HCT116 (cell line): Measurements from ENCODE around the gene GNA12. TPM values are rescaled to one million over a fixed set of nuclear protein-coding genes. Genes with fewer than 3 reads are reported as not detected.

Experiments
- ATAC-seq: fragments of 200-7000 bp; cut with Tn5 transposase; 2 replicates; pipeline ENCODE4 v1.9.1; 2020; ENCODE audit warnings: mild to moderate bottlenecking, moderate library complexity
- BruUV-seq: library from RNA; stranded (reverse); fragments of 400-500 nt; replicated peaks from 2 replicates; lab custom pipeline; 2021; lab: Mats Ljungman, UMichigan
- CTCF ChIA-PET: fragments of 300-600 bp; sonication (Branson Sonifier 250); formaldehyde crosslinking; loops from one replicate; lab custom pipeline; 2021; ENCODE audit warnings: antibody characterized with exemption; lab: Charles Lee
- POLR2A ChIA-PET: fragments of 300-600, 350-600 bp; sonication (Branson Sonifier 250); formaldehyde crosslinking; loops from one replicate; lab custom pipeline; 2021; ENCODE audit warnings: antibody characterized with exemption; lab: Charles Lee
- RAD21 ChIA-PET, 2 experiments: fragments of 300-600 bp; sonication (Branson Sonifier 250); formaldehyde crosslinking; loops; one replicate each; lab custom pipeline; 2023; ENCODE audit warnings: low total read pairs in 2 of 2; ENCODE audit not compliant: uncharacterized antibody in 2 of 2, unreplicated experiment in 2 of 2, low non-redundant PET in 1 of 2; lab: Charles Lee
- DNase-seq: peaks from one replicate; pipeline ENCODE4 v3.0.0-alpha.2; 2010; ENCODE audit warnings: low read depth, low spot score
- H2AFZ ChIP-seq: fragments of 200-600 bp; shearing (Covaris generic), sonication (generic); 2 replicates; pipeline ENCODE4 v1.6.1; 2017; ENCODE audit warnings: low read depth, mixed run types, mixed read lengths, antibody characterized with exemption, low read length; ENCODE audit not compliant: poor library complexity, severe bottlenecking
- H3K27ac ChIP-seq: 2 replicates; pipeline ENCODE4 v1.5.1; 2012; ENCODE audit warnings: low read depth, low read length
- H3K27me3 ChIP-seq: fragments of 200-600 bp; sonication (generic); 2 replicates; pipeline ENCODE4 v1.6.1; 2016; ENCODE audit warnings: mixed run types, low read length, mixed read lengths; ENCODE audit not compliant: insufficient read depth
- H3K36me3 ChIP-seq, 2 experiments: fragments of 200-500 bp in 1 of 2; fragments of 200-600 bp in 1 of 2; sonication (Bioruptor generic) in 1 of 2; sonication (generic) in 1 of 2; 2 replicates each; pipeline versions ENCODE4 v1.5.1 to v1.6.1; 2014 to 2016; ENCODE audit warnings: low read length in 2 of 2, inconsistent platforms in 1 of 2, mixed read lengths in 1 of 2, mixed run types in 1 of 2; ENCODE audit not compliant: insufficient read depth in 2 of 2, control insufficient read depth in 1 of 2
- H3K4me1 ChIP-seq, 2 experiments: fragments of 200-600 bp in 1 of 2; sonication (generic) in 1 of 2; 2 replicates each; pipeline versions ENCODE4 v1.5.1 to v1.6.1; 2012 to 2017; ENCODE audit warnings: low read length in 2 of 2, inconsistent platforms in 1 of 2, mild to moderate bottlenecking in 1 of 2, mixed read lengths in 1 of 2, mixed run types in 1 of 2, moderate library complexity in 1 of 2; ENCODE audit not compliant: insufficient read depth in 2 of 2, control insufficient read depth in 1 of 2
- H3K4me2 ChIP-seq: fragments of 200-600 bp; sonication (generic); 2 replicates; pipeline ENCODE4 v1.6.1; 2017; ENCODE audit warnings: mixed run types, low read length, mixed read lengths
- H3K4me3 ChIP-seq, 2 experiments: fragments of 200-600 bp in 1 of 2; sonication (generic) in 1 of 2; replicated peaks in 1 of 2; 2 replicates each; pipeline ENCODE4 v1.5.1; 2011 to 2016; ENCODE audit warnings: low read length in 2 of 2, control low read depth in 1 of 2, low read depth in 1 of 2, mild to moderate bottlenecking in 1 of 2, mixed read lengths in 1 of 2, mixed run types in 1 of 2
- H3K79me2 ChIP-seq: fragments of 200-600 bp; sonication (generic); 2 replicates; pipeline ENCODE4 v1.6.1; 2017; ENCODE audit warnings: mild to moderate bottlenecking, mixed run types, low read length, moderate library complexity, mixed read lengths; ENCODE audit not compliant: insufficient read depth
- H3K9ac ChIP-seq: fragments of 200-600 bp; sonication (generic); 2 replicates; pipeline ENCODE4 v1.6.1; 2016; ENCODE audit warnings: low read length, mixed read lengths
- H3K9me2 ChIP-seq: fragments of 200-600 bp; sonication (generic), shearing (Covaris generic); 2 replicates; pipeline ENCODE4 v1.6.1; 2017; ENCODE audit warnings: mixed run types, mild to moderate bottlenecking, moderate library complexity; ENCODE audit not compliant: insufficient read depth
- H3K9me3 ChIP-seq, 2 experiments: fragments of 200-500 bp in 1 of 2; fragments of 200-600 bp in 1 of 2; sonication (Bioruptor generic) in 1 of 2; sonication (generic) in 1 of 2; 2 replicates each; pipeline ENCODE4 v1.6.1; 2014 to 2017; ENCODE audit warnings: low read length in 2 of 2, mixed read lengths in 2 of 2, inconsistent platforms in 1 of 2, low read depth in 1 of 2, mild to moderate bottlenecking in 1 of 2, mixed run types in 1 of 2, moderate library complexity in 1 of 2; ENCODE audit not compliant: control insufficient read depth in 1 of 2, insufficient read depth in 1 of 2
- H4K20me1 ChIP-seq: fragments of 200-600 bp; sonication (generic), shearing (Covaris generic); 2 replicates; pipeline ENCODE4 v1.6.1; 2017; ENCODE audit warnings: mixed run types, mild to moderate bottlenecking, moderate library complexity; ENCODE audit not compliant: insufficient read depth
- ATF3 ChIP-seq: IDR thresholded peaks from 2 replicates; pipeline ENCODE4 v1.6.1; 2012
- CBX3 ChIP-seq: IDR thresholded peaks from 2 replicates; pipeline ENCODE4 v1.6.1; 2012; ENCODE audit warnings: low read depth
- CEBPB ChIP-seq: IDR thresholded peaks from 2 replicates; pipeline ENCODE4 v1.6.1; 2012; ENCODE audit warnings: low read depth
- EGR1 ChIP-seq: IDR thresholded peaks from 2 replicates; pipeline ENCODE4 v1.6.1; 2012; ENCODE audit warnings: low read depth
- ELF1 ChIP-seq: IDR thresholded peaks from 2 replicates; pipeline ENCODE4 v1.6.1; 2012; ENCODE audit warnings: low read depth, borderline replicate concordance
- EZH2 ChIP-seq: fragments of 200-600 bp; sonication (generic); IDR thresholded peaks from 2 replicates; pipeline ENCODE4 v1.6.1; 2017; ENCODE audit warnings: antibody characterized with exemption, mixed run types
- EZH2phosphoT487 ChIP-seq: fragments of 200-600 bp; IDR thresholded peaks from 2 replicates; pipeline ENCODE4 v1.6.1; 2018; ENCODE audit warnings: antibody characterized with exemption, borderline replicate concordance
- MAX ChIP-seq: IDR thresholded peaks from 2 replicates; pipeline ENCODE4 v1.6.1; 2012
- POLR2AphosphoS5 ChIP-seq: IDR thresholded peaks from 2 replicates; pipeline ENCODE4 v1.6.1; 2011; ENCODE audit warnings: mild to moderate bottlenecking, low read depth, low read length, moderate library complexity
- RAD21 ChIP-seq: IDR thresholded peaks from 2 replicates; pipeline ENCODE4 v1.6.1; 2012; ENCODE audit warnings: low read depth, mild to moderate bottlenecking
- SIN3A ChIP-seq: IDR thresholded peaks from 2 replicates; pipeline ENCODE4 v1.6.1; 2012; ENCODE audit warnings: low read depth
- SRF ChIP-seq: IDR thresholded peaks from 2 replicates; pipeline ENCODE4 v1.6.1; 2012; ENCODE audit warnings: low read depth
- TCF7L2 ChIP-seq: IDR thresholded peaks from 2 replicates; pipeline ENCODE4 v1.7.0; 2011; ENCODE audit warnings: borderline replicate concordance, inconsistent platforms; ENCODE audit not compliant: insufficient read depth, insufficient read length; ENCODE audit errors: extremely low read depth
- ZBTB33 ChIP-seq: IDR thresholded peaks from 2 replicates; pipeline ENCODE4 v1.6.1; 2011; ENCODE audit warnings: mild to moderate bottlenecking, low read length, moderate library complexity; ENCODE audit not compliant: insufficient replicate concordance; ENCODE audit errors: extremely low read depth
- ZFX ChIP-seq: fragments of 450-650 bp; IDR thresholded peaks from 2 replicates; pipeline ENCODE4 v1.6.1; 2017
- intact Hi-C: fragments of 100-400 bp; cut with micrococcal nuclease; formaldehyde crosslinking; loops from 2 replicates; pipeline ENCODE4 v1.10.0; 2022
- total RNA-seq: library from RNA; stranded (reverse); gene quantifications from one replicate; pipeline ENCODE4 v1.2.1, GENCODE V29; 2021; ENCODE audit not compliant: unreplicated experiment
- TF ChIP-seq, protein P1 (sequence below), 3 experiments: fragments of 200-600 bp in 1 of 3; sonication (generic) in 1 of 3; IDR thresholded peaks in 2 of 3; conservative IDR thresholded peaks in 1 of 3; 2 replicates each; pipeline ENCODE4 v1.5.1; 2012 to 2017; ENCODE audit warnings: low read depth in 2 of 3, low read length in 2 of 3, antibody characterized with exemption in 1 of 3, borderline replicate concordance in 1 of 3, control low read depth in 1 of 3, mild to moderate bottlenecking in 1 of 3, mixed read lengths in 1 of 3, mixed run types in 1 of 3, moderate library complexity in 1 of 3; ENCODE audit not compliant: insufficient read depth in 1 of 3

The GNA12 gene
- total RNA-seq, 1 experiment from 2014 or later: 32.6 TPM

DNA sequence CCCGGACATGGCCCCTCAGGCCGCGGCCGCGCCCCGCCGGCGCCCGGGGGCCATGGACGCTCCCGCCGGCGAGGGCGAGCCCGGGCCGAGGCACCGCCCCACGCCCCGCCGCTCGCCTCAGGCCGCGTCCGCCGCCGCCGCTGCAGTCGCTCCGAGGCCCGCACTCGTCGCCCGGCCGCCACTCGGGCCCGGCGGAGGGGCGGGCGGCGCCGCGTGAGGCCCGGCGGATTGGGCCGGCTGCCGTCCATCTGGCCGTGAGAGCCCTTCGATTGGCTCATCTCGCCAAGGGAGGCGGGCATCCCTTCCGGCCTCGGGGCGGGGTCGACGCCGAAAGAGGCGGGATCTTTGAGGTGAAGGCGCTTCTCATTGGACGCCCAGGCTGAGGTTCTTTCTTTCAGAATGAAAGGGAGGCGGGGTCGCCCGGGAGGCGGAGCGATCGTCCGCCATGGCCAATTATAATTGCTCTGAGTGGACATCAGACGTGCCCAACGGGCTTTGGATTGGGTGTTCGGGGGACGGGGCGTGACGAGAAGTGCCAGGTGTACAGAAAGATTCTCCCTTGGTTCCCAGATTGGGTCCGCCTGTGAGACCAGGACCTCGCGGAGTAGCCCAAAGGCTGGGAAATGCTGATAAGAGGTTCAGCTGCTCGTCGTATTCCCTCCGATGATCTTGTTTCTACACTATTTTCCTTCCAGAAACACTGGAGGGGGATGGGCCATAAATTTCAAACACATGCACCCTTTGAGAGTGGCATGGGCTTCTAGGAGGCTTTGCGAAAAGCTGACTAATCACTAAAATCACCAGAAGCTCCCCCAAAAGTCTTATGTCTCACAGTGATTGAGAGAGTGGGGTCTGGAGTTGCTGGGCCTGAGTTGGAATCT is at the start of gene GNA12 (continued):
- TF ChIP-seq TCF7L2: peak; percentile 78
- no peak for TF ChIP-seq MAX
- TF ChIP-seq ZBTB33: no peak

GRCh38 chr7:2893411-2893861 is 49.3 kb upstream of the GNA12 start:
- no peak overlapping the region for H3K27ac ChIP-seq
- H3K79me2 ChIP-seq: no peaks in the 10 kb centered on the region
- H3K36me3 ChIP-seq: no peaks in the 10 kb centered on the region
- no peak overlapping the region for H3K4me2 ChIP-seq
- no peak for TF ChIP-seq CEBPB
- TF ChIP-seq EGR1: no peak
- TF ChIP-seq MAX: no peak
- no peak for TF ChIP-seq SRF
- TF ChIP-seq POLR2AphosphoS5: no peak
- TF ChIP-seq ELF1: no peak
- TF ChIP-seq EZH2phosphoT487: no peak
- no peak for TF ChIP-seq ZFX
- TF ChIP-seq CBX3: no peak
- no peak for TF ChIP-seq SIN3A
- no peak for TF ChIP-seq ATF3
- TF ChIP-seq, protein P1, sequence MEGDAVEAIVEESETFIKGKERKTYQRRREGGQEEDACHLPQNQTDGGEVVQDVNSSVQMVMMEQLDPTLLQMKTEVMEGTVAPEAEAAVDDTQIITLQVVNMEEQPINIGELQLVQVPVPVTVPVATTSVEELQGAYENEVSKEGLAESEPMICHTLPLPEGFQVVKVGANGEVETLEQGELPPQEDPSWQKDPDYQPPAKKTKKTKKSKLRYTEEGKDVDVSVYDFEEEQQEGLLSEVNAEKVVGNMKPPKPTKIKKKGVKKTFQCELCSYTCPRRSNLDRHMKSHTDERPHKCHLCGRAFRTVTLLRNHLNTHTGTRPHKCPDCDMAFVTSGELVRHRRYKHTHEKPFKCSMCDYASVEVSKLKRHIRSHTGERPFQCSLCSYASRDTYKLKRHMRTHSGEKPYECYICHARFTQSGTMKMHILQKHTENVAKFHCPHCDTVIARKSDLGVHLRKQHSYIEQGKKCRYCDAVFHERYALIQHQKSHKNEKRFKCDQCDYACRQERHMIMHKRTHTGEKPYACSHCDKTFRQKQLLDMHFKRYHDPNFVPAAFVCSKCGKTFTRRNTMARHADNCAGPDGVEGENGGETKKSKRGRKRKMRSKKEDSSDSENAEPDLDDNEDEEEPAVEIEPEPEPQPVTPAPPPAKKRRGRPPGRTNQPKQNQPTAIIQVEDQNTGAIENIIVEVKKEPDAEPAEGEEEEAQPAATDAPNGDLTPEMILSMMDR (IDR thresholded peaks at IDR 0.05 in 2 of 3, conservative IDR thresholded peaks at IDR 0.05 in 1 of 3; ENCODE audit: borderline replicate concordance in 1 of 3, insufficient read depth in 1 of 3, low read depth in 2 of 3, low read length in 2 of 3): no peak
- no peak for TF ChIP-seq EZH2
- TF ChIP-seq RAD21: no peak
- ATAC-seq (no peak), DNase-seq (no peak)
- no peaks in the 10 kb centered on the region for H3K27me3 ChIP-seq
- ChIA-PET POLR2A (no interaction called here), RAD21 (no interaction called here), CTCF (no interaction called here)
- no TSS peak for BruUV-seq
- intact Hi-C loops: no loop called here
- H4K20me1 ChIP-seq: no peaks in the 10 kb centered on the region
- no peak overlapping the region for H3K9ac ChIP-seq
- no peaks in the 10 kb centered on the region for H3K9me3 ChIP-seq
- H3K4me3 ChIP-seq: no peak overlapping the region
- H3K4me1 ChIP-seq: no peaks in the 10 kb centered on the region
- H2AFZ ChIP-seq: no peak overlapping the region
- H3K9me2 ChIP-seq: no peaks in the 10 kb centered on the region
